OCI-LY1 (cell line): Measurements from ENCODE around the gene C2orf49.

ENCODE experiments used
- H2AFZ ChIP-seq: fragments of 200-600 bp; sonication (generic), shearing (Covaris generic); 2 replicates; pipeline ENCODE4 v1.6.0; 2014; ENCODE audit warnings: antibody characterized with exemption, mild to moderate bottlenecking, low read length
- H3F3A ChIP-seq: fragments of 200-600 bp; sonication (generic), shearing (Covaris generic); 2 replicates; pipeline ENCODE4 v1.6.0; 2014; ENCODE audit warnings: mild to moderate bottlenecking, antibody characterized with exemption, low read length, moderate library complexity; ENCODE audit not compliant: insufficient read depth
- H3K27ac ChIP-seq: fragments of 200-600 bp; sonication (generic); 2 replicates; pipeline ENCODE4 v1.5.1; 2014; ENCODE audit warnings: low read length, mixed run types, mild to moderate bottlenecking, low read depth; ENCODE audit not compliant: poor library complexity, severe bottlenecking
- H3K27me3 ChIP-seq: fragments of 200-600 bp; sonication (generic); 2 replicates; pipeline ENCODE4 v1.6.0; 2014; ENCODE audit warnings: antibody characterized with exemption, mild to moderate bottlenecking, low read length, moderate library complexity; ENCODE audit not compliant: insufficient read depth
- H3K36me3 ChIP-seq: fragments of 200-600 bp; sonication (generic); 2 replicates; pipeline ENCODE4 v1.6.1; 2014; ENCODE audit warnings: mild to moderate bottlenecking, antibody characterized with exemption, low read length, moderate library complexity, mixed read lengths; ENCODE audit not compliant: insufficient read depth
- H3K4me1 ChIP-seq: fragments of 200-600 bp; sonication (generic); 2 replicates; pipeline ENCODE4 v1.5.1; 2014; ENCODE audit warnings: mild to moderate bottlenecking, low read length, moderate library complexity; ENCODE audit not compliant: insufficient read depth, severe bottlenecking
- H3K4me2 ChIP-seq: fragments of 200-600 bp; sonication (generic), shearing (Covaris generic); 2 replicates; pipeline ENCODE4 v1.6.1; 2014; ENCODE audit warnings: low read length
- H3K4me3 ChIP-seq: fragments of 200-600 bp; sonication (generic); 2 replicates; pipeline ENCODE4 v1.5.1; 2014; ENCODE audit warnings: low read length, low read depth, mild to moderate bottlenecking, mixed read lengths; ENCODE audit not compliant: poor library complexity, severe bottlenecking
- H3K79me2 ChIP-seq: fragments of 200-600 bp; shearing (Covaris generic); 2 replicates; pipeline ENCODE4 v1.6.1; 2016; ENCODE audit warnings: mixed run types, low read length, mixed read lengths; ENCODE audit not compliant: insufficient read depth
- H3K9ac ChIP-seq: fragments of 200-600 bp; sonication (generic), shearing (Covaris generic); 2 replicates; pipeline ENCODE4 v1.6.1; 2014; ENCODE audit warnings: mild to moderate bottlenecking, low read length, mixed read lengths
- H3K9me2 ChIP-seq: fragments of 200-600 bp; sonication (generic), shearing (Covaris generic); 2 replicates; pipeline ENCODE4 v1.6.1; 2014; ENCODE audit warnings: low read depth, mild to moderate bottlenecking, low read length, mixed read lengths
- H3K9me3 ChIP-seq: fragments of 200-600 bp; shearing (Covaris generic); 2 replicates; pipeline ENCODE4 v1.6.1; 2014; ENCODE audit warnings: low read length, mixed read lengths
- H4K20me1 ChIP-seq: fragments of 200-600 bp; sonication (generic), shearing (Covaris generic); 2 replicates; pipeline ENCODE4 v1.6.0; 2016; ENCODE audit warnings: mild to moderate bottlenecking, low read length; ENCODE audit not compliant: insufficient read depth
- CTCF ChIP-seq: fragments of 200-600 bp; sonication (generic), shearing (Covaris generic); IDR thresholded peaks from 2 replicates; pipeline ENCODE4 v1.5.1; 2017; ENCODE audit warnings: mild to moderate bottlenecking, antibody characterized with exemption, low read length, moderate library complexity, mixed read lengths
- EZH2 ChIP-seq: fragments of 200-600 bp; sonication (generic), shearing (Covaris generic); IDR thresholded peaks from 2 replicates; pipeline ENCODE4 v1.8.0; 2017; ENCODE audit warnings: borderline replicate concordance, mixed run types, mild to moderate bottlenecking, antibody characterized with exemption, low read length, moderate library complexity, mixed read lengths

C2orf49 gene

GRCh38 chr2:105361102-105361889 lies 24.0 kb downstream of the C2orf49 start:
- Histone ChIP-seq H3K4me1 (no peaks in the 10 kb centered on the region), H3K27me3 (no peaks in the 10 kb centered on the region), H2AFZ (no peak overlapping the region), H3K9me2 (no peaks in the 10 kb centered on the region), H3F3A (no peaks in the 10 kb centered on the region), H3K79me2 (no peaks in the 10 kb centered on the region), H3K9ac (no peak overlapping the region), H3K27ac (no peak overlapping the region), H3K36me3 (peaks cover 19% of the 10 kb centered on the region; the same call in 1 of the 2 replicates), H3K4me2 (no peak overlapping the region), H4K20me1 (no peaks in the 10 kb centered on the region), H3K4me3 (no peak overlapping the region), H3K9me3 (no peaks in the 10 kb centered on the region)
- TF ChIP-seq EZH2 (no peak), CTCF (no peak)

DNA sequence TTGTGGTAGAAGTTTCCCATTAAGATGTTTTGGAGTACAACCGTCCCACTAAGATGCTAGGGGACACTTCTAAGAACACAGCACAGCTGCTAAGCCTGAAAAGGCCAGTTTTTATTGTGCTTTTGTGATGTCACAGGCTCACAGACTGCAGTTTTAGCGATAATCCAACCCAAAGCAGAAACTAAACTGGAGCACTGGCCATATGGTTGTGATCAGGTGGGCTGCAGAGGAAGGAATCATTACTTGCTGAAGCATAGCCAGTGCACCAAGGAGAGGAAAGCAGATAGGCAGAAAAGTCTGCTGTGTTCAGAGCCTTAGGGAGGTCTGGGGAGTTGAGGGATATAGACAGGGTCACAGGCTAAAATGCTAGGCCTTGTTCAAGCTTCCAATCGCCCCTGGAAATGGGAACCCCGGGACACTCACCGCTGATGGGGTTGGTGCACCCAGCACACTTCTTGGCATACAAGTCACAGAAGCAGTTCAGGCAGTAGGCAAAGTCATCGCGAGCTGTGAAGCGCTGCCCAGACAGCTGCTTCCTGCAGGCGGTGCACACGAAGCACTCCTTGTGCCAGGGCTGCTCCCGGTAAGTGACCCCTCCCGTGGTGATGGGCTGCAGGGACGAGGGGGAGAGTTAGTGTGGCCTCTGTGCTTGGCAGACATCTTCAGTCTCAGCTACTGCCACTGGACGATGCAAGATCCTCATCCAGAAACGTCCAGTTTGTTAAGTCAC lies 25.7 kb downstream of the C2orf49 start:
- no peaks in the 10 kb centered on the region for H3K27me3 ChIP-seq
- no peaks in the 10 kb centered on the region for H3K9me3 ChIP-seq
- TF ChIP-seq CTCF, result no peak
- H3K27ac ChIP-seq, result no peak overlapping the region
- H3K9ac ChIP-seq, result no peak overlapping the region
- H4K20me1 ChIP-seq, result no peaks in the 10 kb centered on the region
- no peaks in the 10 kb centered on the region for H3K4me1 ChIP-seq
- H3K36me3 ChIP-seq, result peaks cover 7% of the 10 kb centered on the region; the same call in 1 of the 2 replicates
- no peaks in the 10 kb centered on the region for H3K79me2 ChIP-seq
- H3K4me2 ChIP-seq, result no peak overlapping the region
- H3K4me3 ChIP-seq, result no peak overlapping the region
- H3K9me2 ChIP-seq, result no peaks in the 10 kb centered on the region
- no peak overlapping the region for H2AFZ ChIP-seq
- no peaks in the 10 kb centered on the region for H3F3A ChIP-seq

GRCh38 chr2:105364436-105365139 lies 27.2 kb downstream of the C2orf49 start:
- Histone ChIP-seq H3K4me1 (no peaks in the 10 kb centered on the region), H2AFZ (no peak overlapping the region), H3K9ac (no peak overlapping the region), H3K27ac (no peak overlapping the region), H3K4me3 (no peak overlapping the region), H3F3A (no peaks in the 10 kb centered on the region), H3K4me2 (no peak overlapping the region), H4K20me1 (no peaks in the 10 kb centered on the region), H3K9me2 (no peaks in the 10 kb centered on the region), H3K36me3 (peaks cover 2% of the 10 kb centered on the region; the same call in 1 of the 2 replicates), H3K27me3 (no peaks in the 10 kb centered on the region), H3K9me3 (no peaks in the 10 kb centered on the region), H3K79me2 (no peaks in the 10 kb centered on the region)
- no peak for TF ChIP-seq EZH2
- TF ChIP-seq CTCF, result no peak
